Right lobe of liver (tissue), 4 donors: ENCODE results near the gene EEFSEC.

Experiments used
- POLR2A ChIP-seq: fragments of 450-650 bp; IDR thresholded peaks from one replicate; pipeline ENCODE4 v1.6.1; 2017; ENCODE audit warnings: antibody characterized with exemption, mild to moderate bottlenecking
- TF ChIP-seq, protein P1 (sequence below), 4 donors: fragments of 200-600 bp in 3 of 4; fragments of 450-650 bp in 1 of 4; IDR thresholded peaks; one replicate each; pipeline versions ENCODE4 v1.5.1 to v1.8.0; 2016 to 2022; ENCODE audit warnings: antibody characterized with exemption in 4 of 4, mild to moderate bottlenecking in 2 of 4
- donor health status: DM: no; HTN: no; CAD: no.
- donor health status: DM: no; HTN: no; CAD: no.
- donor health status: DM: no; HTN: yes; CAD: no.

GRCh38 chr3:128294999-128295468 lies 141.8 kb downstream of the EEFSEC start:
- TF ChIP-seq POLR2A = no peak
- TF ChIP-seq, protein P1, sequence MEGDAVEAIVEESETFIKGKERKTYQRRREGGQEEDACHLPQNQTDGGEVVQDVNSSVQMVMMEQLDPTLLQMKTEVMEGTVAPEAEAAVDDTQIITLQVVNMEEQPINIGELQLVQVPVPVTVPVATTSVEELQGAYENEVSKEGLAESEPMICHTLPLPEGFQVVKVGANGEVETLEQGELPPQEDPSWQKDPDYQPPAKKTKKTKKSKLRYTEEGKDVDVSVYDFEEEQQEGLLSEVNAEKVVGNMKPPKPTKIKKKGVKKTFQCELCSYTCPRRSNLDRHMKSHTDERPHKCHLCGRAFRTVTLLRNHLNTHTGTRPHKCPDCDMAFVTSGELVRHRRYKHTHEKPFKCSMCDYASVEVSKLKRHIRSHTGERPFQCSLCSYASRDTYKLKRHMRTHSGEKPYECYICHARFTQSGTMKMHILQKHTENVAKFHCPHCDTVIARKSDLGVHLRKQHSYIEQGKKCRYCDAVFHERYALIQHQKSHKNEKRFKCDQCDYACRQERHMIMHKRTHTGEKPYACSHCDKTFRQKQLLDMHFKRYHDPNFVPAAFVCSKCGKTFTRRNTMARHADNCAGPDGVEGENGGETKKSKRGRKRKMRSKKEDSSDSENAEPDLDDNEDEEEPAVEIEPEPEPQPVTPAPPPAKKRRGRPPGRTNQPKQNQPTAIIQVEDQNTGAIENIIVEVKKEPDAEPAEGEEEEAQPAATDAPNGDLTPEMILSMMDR (IDR thresholded peaks at IDR 0.05) = no peak
